DMS 273 treated with DMSO at 0.1 percent for 48 hours (cell line): ENCODE results near the gene JAML.

ENCODE experiments used
- DNase-seq: peaks from one replicate; lab custom pipeline; 2025; lab: John Stamatoyannopoulos, UW

The JAML gene

GRCh38 chr11:118224511-118225188, at the start of gene JAML:
JAML (minus strand) TSS chr11:118225011; CDS start chr11:118214866, 10,145 bp downstream.
- DNase-seq = no peak

GRCh38 chr11:118274186-118274585, 49.4 kb upstream of the JAML start:
- DNase-seq = no peak

- DNase-seq = no peak
These were observed 47.2 kb upstream of the JAML start for GRCh38 chr11:118272001-118272400.

- no peak for DNase-seq
These were observed 42.7 kb upstream of the JAML start for GRCh38 chr11:118267486-118267885.

GRCh38 chr11:118265954-118266353, 41.1 kb upstream of the JAML start:
- no peak for DNase-seq

- no peak for DNase-seq
These were observed 40.0 kb upstream of the JAML start for GRCh38 chr11:118264569-118265465.

GRCh38 chr11:118263695-118264568, 39.1 kb upstream of the JAML start, which contains the start of gene MPZL2:
MPZL2 (minus strand) TSS chr11:118264297; CDS start chr11:118264153, 144 bp downstream.
- DNase-seq = no peak

GRCh38 chr11:118263112-118263511, 38.3 kb upstream of the JAML start:
- no peak for DNase-seq

- DNase-seq = no peak
These were observed 35.5 kb upstream of the JAML start for GRCh38 chr11:118260353-118260752.

GRCh38 chr11:118259138-118259537, 34.3 kb upstream of the JAML start:
- DNase-seq = no peak

GRCh38 chr11:118258410-118258809, 33.6 kb upstream of the JAML start:
- DNase-seq = no peak

- no peak for DNase-seq
These were observed 27.9 kb upstream of the JAML start for GRCh38 chr11:118252688-118253087.

GRCh38 chr11:118251858-118252652, 27.2 kb upstream of the JAML start, which contains the start of gene MPZL3:
MPZL3 (minus strand) TSS chr11:118252365; CDS start chr11:118252294, 71 bp downstream.
- peak; percentile 76 for DNase-seq

GRCh38 chr11:118247041-118247440, 22.2 kb upstream of the JAML start:
- DNase-seq = no peak

GRCh38 chr11:118245936-118246562, 21.2 kb upstream of the JAML start:
- no peak for DNase-seq

GRCh38 chr11:118243993-118244762, 19.4 kb upstream of the JAML start:
- no peak for DNase-seq

GRCh38 chr11:118243161-118243560, 18.4 kb upstream of the JAML start:
- no peak for DNase-seq

- DNase-seq = no peak
These were observed 16.9 kb upstream of the JAML start for GRCh38 chr11:118241764-118242098.

- DNase-seq = no peak
These were observed 16.4 kb upstream of the JAML start for GRCh38 chr11:118240999-118241763.
